GM18508 (cell line): ENCODE measurements around the gene KRT80.

ENCODE experiments used
- ATAC-seq: cut with Tn5 transposase; IDR thresholded peaks from one replicate; pipeline ENCODE4 v1.9.1; 2021; ENCODE audit warnings: moderate number of reproducible peaks; ENCODE audit not compliant: insufficient read depth, unreplicated experiment

KRT80 gene

GRCh38 chr12:52183544-52183910 lies 8.3 kb downstream of the KRT80 start:
- ATAC-seq = no peak

DNA sequence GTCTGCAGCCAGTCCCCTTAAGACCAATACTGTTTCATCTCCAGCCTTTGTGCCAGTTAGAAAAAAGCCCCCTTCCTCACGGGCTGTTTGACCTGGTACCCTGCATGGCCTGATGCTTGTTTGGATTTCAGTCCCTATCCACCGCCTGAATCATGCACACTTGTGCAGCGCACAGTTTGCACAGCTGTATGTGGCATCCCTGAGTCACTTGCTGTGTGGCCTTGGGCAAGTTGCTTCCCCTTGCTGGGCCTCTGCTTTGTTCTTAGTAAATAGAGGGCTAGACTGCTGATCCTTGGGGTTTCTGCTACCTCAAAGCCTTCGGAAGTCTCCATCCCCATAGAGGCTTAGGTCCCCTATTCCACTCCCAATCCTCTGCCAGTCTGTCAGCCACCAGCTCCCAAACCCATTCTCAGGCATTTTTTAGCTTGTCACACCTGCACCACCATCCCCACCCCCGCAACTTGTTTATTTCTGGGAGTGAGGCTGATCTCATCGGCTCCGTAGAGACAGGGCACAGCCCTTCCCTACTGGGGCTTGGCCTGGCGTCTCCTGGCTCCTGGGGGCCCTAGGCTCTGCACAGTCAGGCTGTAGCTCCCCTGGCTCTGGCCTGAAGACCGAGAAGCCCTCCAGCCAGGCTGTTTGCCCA lies 8.8 kb downstream of the KRT80 start:
- no peak for ATAC-seq

DNA sequence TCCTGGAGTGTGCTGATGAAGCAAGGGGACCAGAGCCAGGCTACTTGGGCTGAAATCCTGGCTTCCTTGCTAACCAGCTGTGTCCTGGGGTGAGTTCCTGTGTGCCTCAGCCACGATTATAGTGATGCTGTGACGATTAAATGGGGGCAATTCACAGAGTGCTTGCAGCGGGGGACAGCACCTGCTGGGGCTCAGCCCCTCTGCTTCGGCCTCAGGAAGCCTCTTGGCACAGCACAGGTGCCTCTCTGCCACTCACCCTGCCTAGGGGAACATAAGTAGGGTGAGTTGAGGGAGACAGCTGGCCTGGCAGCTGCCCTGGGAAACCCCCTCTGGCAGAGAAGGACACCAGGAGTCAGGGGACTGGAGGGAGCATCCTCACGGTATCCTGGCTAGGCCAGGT lies 9.4 kb downstream of the KRT80 start:
- no peak for ATAC-seq

DNA sequence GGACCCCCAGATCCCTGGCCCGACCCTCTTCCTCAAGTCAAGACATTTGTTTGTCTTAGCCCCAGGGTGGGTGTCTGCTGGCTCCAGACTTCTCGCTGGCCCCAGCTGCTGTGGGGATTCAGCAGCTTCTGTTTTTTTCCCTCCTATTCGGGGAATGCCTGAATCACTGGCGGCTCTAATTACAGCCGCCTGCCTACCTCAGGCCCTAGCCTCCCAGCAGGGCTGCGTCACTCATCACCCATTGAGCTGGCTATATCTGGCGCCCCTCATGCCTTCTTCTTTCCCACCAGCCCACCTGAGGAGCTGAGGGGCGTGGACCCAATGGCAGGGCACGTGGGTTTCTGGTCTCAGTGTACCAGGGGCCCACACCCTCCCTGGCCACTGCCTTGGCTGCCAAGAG lies 10.1 kb downstream of the KRT80 start:
- no peak for ATAC-seq

DNA sequence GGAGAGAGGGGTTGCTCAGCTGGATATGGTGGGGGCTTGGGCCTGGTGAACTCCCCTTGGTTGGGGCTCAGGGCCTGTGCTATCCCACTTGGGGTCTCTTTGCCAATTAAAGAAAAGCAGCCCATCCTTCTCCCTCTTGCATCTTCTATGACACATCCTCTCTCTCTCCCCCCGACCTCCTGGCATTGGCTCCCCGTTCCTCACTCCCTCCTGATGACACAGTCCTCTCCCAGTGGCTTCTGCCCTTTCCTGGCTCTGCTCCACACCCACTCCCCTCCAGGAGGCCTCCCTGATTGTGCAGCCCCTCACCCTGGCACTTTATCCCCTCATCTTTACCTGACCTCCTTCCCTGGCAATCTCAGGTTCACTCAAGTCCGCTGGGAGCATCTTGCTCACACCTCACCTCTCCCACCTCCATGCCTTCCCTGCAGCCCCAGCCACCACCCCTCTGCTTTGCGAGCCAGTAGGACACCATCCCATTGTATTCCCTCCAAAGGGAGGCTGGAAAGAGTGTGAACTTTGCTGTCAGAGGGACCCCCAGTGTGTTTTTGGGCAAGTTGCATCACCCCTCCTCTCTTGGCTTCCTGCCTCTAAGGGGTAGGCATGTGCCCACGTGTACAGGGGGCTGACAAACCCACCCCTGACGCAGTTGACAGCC lies 10.7 kb downstream of the KRT80 start:
- ATAC-seq = no peak

GRCh38 chr12:52179396-52179973 lies 12.3 kb downstream of the KRT80 start:
- ATAC-seq = no peak

DNA sequence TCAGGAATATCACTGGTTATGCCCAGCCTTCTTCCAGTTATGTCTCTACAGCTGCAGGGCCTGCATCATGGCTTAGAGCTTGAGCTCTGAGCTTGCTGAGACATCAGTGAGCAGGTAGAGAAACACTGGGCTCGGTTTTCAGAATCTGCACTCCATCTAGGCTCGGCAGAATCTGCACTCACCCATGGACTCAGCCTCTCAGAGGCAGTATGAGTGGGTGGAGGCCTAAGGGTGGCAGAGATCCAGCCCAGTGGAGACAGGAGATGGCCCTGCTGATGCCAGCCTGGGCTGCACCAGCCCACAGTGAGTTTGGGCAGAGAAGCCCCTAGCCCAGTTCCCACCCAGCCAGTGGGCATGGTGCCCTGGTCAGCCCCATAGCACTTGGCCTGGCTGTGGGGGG lies 12.8 kb downstream of the KRT80 start:
- no peak for ATAC-seq

DNA sequence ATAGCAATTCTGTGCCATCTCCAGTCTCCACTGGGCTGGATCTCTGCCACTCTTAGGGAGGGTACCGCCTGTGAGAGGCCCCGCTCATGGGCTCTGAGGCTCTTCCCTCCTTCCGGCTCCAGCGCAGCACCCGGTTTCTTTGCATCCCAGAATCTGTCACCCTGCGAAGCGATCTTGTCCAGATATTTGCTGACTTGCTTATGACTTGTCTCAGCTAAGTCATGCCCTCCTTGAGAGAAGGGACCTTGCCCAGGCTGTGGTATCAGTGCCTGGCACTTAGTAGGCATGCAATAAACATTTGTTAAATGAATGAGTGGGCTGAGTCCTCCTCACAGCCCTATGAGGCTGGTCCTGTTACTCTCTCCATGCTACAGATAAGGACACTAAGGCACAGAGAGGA lies 13.4 kb downstream of the KRT80 start:
- no peak for ATAC-seq

- no peak for ATAC-seq
Measured at GRCh38 chr12:52175371-52176350, 16.2 kb downstream of the KRT80 start.

- ATAC-seq = no peak
Measured at GRCh38 chr12:52173526-52173925, 18.3 kb downstream of the KRT80 start.

DNA sequence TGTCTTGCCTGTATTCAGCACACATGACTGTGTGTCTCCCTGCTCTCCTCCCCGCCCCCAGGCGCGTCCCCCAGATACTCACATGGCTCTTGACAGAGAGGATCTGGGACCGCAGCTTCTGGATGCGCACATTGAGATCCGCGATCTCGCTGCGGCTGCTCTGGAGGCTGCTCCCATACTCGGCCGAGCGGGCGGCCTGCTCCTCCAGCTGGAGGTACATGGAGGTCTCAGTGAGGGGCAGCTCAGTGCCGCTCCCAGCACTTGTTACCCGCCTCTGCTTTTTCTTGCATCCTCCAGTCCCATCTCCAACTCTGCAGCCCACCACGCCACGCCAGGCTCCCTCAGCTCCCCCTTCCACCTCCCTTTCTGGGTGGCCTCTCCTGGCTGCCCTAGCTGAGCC lies 18.9 kb downstream of the KRT80 start:
- ATAC-seq = no peak

- ATAC-seq = no peak
Measured at GRCh38 chr12:52171950-52172512, 19.8 kb downstream of the KRT80 start.

DNA sequence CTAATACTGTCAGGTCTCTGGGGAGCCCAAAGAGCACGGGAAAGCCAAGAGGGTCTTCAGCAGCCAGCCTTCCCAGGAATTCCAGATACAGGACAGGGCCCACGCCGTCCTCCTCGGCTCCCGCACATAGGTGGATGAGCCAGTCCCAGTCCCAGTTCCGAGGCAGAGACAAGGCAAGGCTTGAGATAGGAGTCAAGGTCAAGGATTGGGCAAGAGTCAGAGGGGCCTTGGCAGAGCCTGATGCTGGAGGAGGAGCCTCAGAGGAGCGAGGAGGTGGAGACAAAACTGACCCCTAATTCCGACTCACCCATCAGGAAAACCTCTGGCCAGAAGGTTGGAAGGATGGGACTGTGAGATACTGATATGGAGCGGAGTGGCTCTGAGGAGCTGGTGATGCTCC lies 21.0 kb downstream of the KRT80 start:
- no peak for ATAC-seq

DNA sequence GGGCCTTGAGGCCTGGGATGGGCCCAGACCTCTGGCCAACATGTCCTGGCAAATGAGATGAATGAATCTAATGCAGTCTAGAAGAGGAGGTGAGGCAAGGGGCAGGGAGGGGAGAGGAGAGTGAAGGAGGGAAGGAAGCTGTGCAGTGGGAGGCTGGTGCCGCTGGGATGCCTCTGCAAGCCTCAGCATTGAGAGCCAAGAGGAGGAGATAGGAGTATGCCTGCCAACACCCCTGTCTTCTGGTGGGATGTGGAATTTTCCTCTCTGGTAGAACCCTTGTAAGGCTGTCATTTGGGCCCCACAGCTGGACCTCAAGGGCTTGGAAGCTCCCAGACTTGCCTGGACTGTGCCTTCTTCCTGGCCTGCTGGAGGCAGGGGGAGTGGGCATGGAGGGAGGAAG lies 21.9 kb downstream of the KRT80 start:
- no peak for ATAC-seq

GRCh38 chr12:52168019-52168717 lies 23.6 kb downstream of the KRT80 start:
- no peak for ATAC-seq

DNA sequence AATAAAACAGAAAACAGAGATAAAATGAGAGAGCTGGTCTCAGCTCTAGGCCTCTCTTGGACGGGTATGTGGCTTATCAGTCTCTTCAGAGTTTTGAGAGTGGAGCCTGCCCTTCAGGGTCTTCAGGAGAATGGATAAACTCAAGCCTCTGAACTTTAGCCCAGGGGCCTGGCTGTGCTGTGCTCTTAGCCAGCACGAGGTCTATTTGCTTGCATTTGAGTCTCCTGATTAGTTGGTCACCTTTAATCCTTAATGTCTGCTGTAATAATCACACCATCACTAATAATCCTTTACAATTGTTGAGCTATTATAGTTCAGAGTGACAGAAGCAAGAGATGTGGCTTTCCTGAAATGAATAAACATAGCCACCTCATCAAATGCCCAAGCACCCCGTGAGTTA lies 24.3 kb downstream of the KRT80 start:
- ATAC-seq = no peak

GRCh38 chr12:52166672-52167071 lies 25.1 kb downstream of the KRT80 start:
- ATAC-seq = no peak

DNA sequence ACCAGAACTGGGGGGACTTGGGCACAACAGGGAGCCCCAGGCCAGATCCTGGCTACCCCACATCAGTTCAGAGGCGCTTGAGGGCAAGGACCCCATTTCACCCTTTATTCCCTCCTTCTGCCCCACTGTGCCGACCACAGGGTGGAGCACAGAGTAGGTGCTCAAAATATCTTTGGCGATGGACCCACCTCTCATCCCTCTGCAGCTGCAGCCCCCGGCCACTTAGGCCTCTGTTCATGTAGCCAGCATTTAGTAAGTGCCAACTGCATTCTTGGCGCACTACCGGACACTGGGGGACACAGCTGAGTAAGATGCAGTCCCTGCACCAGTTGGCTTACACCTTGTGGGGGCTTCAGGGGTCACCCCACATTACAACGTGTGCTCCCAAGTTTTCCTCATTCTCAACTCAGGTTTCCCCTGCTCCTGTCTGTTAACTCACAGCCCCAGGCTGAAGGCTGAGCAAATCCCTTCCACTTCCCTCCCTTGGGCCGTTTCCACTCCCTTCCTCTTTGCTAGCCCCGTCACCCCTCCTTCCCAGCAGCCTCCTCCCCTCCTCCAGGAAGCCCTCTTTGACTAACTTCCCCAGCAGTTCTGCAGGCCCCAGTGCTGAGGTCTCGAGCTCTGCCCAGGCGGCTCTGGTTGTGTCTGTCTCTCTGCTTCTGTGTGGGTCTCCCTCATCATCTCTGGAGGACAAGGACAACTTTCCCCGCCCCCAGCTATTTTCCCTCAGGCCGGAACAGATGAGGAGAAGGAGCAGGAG lies 26.5 kb downstream of the KRT80 start:
- ATAC-seq = no peak

DNA sequence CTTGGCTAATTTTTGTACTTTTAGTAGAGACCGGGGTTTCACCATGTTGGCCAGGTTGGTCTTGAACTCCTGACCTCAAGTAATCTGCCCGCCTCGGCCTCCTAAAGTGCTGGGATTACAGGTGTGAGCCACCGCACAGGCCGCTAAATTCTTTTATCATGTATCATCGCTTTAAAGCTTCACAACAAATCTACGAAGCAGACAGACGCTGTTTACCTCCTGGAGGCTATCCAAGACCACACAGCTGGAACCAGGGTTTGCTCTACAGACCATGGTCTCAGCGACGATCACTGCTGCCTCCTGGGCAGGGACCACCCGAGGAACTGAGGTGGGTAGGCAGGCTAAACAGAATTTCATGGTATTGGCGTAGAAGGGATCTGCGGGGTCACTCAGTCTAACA lies 27.2 kb downstream of the KRT80 start:
- ATAC-seq = no peak
